ENCODE results near the gene RDH8.

RDH8 gene, protein sequence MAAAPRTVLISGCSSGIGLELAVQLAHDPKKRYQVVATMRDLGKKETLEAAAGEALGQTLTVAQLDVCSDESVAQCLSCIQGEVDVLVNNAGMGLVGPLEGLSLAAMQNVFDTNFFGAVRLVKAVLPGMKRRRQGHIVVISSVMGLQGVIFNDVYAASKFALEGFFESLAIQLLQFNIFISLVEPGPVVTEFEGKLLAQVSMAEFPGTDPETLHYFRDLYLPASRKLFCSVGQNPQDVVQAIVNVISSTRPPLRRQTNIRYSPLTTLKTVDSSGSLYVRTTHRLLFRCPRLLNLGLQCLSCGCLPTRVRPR

DNA sequence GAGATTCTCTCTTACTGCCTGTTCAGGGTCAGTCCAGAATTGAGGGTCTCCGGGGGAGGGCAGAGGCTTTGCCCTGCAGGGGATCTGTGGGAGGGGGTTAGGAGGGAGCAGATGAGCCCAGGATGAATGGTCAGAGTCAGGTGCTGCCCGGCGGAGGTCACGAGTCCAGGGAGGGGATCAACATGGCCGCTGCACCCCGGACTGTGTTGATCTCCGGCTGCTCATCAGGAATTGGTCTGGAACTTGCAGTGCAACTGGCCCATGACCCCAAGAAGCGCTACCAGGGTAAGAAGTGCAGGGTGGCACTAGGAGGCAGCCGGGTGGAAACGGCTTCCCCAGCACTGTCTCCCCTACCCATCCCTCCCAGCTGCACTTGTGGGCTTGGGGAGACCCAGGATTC, at the start of gene RDH8:
Gene RDH8 (plus strand): TSS at position 168 of the 400 bp plus-strand sequence. CDS start 15 bp downstream, at position 183.
- DNase-seq (ENCODE audit: low read depth) = no peak

DNA sequence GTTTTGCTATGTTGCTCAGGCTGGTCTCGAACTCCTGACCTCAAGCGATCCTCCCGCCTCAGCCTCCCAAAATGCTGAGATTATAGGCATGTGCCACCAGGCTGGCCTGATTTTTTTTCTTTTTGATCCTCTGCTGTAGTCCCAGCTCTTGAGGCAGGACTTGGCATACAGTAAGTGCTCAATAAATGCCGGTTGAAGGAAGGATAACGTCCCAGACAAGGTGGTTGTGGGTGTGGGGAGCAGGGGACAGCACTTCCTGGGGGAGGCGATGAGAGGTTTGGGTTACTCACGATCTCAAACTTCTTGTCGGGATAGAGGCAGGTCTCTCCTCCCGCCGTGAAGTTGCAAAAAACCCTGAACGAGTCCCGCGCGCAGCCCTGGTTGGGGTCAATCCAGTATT, 47.3 kb upstream of the RDH8 start:
- DNase-seq (ENCODE audit: low read depth) = no peak

DNA sequence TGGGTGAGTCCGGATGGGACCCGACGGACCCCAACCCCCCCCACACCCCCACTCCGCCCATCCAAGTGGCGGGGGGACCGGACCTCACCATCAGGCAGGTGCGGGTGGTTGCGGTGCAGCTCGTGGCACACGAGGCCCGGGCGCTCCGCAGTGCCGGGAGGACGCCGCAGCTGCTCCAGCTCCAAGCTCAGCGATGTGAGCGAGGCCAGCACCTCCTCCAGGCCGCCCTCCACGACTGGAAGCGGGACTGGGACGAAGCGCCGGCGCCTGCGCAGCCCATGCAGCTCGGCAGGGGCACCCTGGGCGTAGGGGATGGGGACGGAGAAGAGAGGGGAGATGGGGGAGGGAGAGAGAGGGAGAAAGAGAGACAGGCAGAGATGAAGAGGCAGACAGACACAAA, 46.8 kb upstream of the RDH8 start:
- no peak for DNase-seq (ENCODE audit: low read depth)

DNA sequence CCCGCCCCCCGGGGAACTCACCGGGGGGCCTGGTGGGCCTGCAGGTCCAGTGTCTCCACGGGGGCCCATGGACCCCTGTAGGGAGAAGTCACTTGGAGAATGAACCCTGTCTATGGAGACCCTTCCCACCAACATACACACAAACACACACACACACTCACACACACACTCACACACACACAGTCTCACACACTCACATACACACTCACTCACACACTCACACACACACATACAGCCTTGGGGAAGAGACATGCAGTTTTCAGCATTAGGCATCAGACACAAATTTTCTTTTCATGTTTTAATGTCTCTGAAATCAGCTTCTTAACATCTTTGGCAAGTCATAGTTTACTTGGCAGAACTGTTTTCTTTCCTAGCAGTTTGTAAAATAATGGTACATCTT, 46.0 kb upstream of the RDH8 start:
- no peak for DNase-seq (ENCODE audit: low read depth)

DNA sequence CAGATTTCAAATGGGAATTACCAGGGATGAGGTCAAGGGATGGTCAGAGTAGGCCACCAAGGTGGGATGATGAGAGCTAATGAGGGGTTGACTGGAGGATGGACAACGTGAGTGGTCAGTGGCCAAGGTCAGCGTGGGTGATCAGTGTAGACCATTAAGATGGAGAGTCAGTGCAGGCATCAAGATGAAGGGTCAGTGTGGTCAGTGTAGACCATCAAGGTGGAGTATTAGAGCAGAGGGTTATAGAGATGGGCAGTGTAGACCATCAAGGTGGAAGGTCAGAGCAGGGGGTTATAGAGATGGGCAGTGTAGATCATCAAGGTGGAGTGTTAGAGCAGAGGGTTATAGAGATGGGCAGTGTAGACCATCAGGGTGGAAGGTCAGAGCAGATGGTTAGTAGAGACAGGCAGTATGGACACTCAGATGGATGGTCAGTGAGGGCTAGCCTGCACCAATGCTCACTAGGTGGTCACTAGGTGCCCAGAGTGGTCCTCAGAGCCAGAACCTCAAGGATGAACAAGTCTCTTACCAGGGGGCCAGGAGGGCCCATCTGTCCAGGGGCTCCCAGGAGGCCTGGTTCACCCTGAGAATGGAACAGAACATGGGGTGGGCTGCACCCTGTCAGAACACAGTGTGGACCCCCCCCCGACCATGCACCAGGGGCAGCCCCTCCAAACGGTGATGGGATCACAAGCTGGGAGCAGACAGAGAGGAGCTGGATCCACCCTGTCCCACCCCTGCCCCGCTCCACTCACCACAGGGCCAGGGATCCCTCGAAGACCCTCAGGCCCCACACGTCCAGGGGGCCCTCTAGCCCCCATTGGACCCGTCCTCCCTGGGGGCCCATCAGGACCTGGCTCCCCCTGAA, 44.2 kb upstream of the RDH8 start:
- DNase-seq (ENCODE audit: low read depth) = no peak

DNA sequence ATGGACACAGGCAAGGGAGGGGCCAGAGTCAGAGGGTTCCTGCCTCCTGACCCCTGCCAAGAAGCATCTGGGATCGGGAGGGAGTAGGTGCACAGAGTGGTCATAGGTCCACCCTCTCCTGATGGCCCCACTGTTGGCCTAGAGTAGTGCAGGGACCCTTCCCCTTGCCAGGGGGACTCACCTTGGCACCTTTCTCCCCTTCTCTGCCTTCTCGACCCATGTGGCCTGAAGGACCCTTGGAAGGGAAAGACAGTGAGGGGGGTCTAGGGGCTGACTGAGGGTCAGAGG, 43.7 kb upstream of the RDH8 start:
- no peak for DNase-seq (ENCODE audit: low read depth)

DNA sequence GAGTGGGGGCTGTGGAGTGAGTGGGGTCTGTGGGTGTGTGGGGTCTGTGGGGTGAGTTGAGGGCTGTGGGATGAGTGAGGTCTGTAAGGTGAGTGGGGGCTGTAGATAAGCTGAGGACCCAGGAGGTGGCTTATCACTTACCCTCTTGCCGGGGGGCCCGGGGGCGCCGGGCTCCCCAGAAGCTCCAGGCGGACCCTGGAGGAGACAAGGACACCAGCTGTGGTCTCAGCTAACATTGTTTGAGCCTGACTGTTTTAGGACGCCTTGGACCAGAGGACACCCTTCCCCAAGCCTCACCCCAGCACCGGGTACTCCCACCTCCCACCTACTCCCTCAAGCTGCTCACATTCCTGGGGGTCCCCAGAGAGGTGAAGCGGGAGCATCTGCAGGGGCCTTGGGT, 42.8 kb upstream of the RDH8 start:
- DNase-seq (ENCODE audit: low read depth) = no peak

DNA sequence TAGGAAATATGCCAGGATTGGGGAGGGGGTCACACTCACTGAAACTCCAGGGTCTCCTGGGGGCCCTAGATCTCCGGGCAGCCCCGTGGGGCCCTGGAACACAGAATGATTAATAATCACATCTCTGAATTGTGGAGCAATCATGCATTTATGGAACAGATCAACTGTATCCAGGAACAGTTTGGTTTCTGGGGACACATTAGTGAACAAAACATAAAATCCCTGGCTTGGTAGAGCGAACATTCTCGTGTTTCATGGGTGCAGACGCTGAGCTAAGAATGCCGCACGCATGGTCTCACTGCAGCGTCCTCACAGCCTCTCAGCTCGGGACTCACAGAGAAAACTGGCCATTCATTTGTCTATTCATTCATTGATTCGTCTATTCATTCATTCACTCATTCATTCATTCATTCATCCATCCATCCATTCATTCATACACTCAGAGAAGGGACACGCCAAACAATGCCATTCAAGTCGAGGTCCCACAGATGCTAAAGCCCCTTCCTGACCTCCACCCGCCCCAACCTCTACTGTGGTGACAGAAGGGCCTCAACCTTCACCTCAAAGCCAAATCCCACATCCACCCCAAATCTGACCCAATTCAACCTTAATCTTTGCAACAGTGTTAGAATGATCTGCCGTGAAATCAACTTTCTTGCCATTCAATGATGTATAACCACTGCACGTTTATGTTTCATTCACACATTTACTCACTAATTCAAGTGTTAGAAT, 42.0 kb upstream of the RDH8 start:
- no peak for DNase-seq (ENCODE audit: low read depth)

DNA sequence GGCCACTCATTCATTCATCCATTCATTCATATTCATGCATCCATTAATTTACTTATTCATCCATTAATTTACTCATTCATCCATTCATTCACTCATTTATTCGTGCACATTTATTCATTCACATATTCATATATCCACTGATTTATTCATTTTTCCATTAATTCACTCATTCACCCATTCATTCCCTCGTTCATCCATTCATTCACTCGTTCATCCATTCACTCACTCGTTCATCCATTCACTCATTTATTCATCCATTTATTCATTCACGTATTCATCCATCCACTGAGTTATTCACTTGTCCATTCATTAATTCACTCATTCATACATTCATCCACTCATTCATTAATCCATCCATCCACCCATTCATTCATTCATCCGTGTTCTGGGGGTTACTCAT, 41.2 kb upstream of the RDH8 start:
- no peak for DNase-seq (ENCODE audit: low read depth)

DNA sequence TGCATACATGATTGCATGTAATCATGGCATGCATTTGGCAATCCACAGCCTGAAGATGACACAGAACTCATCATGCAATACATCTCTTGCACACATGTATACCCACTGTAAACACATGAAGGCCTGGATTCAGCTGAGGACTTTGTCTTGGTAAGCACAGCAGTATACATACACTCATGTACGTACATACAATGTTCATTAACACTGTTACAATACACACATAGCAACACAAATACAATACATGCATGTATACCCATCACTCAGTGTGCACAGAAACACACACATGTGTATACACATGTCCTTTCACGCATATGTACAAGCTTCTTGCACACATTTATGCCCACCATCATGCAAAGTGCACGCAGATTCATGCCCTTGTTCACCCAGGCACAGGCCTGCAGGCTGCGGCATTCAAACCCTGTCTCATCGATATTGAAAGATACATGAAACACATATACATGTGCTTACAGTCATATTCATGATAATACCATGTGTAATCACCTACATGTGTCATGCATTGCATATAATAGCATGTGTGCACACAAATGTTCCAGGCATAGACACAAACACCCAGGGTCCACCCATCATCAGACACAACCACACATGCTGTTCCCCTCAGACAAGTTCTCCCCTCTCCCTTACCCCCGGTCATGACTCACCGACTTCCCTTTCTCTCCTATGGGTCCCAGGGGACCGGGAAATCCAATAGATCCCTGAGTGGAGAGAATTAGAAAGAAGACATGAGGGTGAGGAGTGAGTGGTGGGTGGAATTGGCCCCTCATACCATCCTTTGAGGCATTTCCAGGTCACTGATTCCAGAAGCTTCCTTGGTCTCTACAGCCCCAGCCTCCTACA, 31.6 kb upstream of the RDH8 start:
- no peak for DNase-seq (ENCODE audit: low read depth)

DNA sequence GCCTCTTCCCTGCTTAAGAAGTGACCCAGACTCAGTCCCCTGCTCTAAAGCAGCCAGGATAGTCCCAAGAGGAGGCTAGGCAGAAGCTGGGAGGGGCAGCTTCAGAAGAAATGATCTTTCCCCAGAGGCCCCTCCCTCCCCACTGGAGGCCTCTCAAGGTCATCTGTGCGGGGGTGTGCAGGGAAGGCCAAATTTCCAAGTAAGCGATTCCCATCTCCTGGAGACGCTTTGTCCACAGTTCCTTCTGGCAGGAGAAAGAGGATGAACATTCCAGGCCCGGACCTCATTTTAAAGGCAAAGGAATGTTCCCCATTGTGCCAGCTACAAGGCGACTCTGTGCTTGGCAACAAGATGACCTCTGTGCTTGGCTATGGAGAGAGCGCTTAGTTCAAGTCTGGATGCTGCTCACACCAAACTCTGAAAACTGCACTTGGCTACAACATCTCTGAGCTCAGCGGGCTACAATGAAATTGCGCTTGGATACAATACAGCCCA, 26.4 kb upstream of the RDH8 start:
- DNase-seq (ENCODE audit: low read depth) = no peak

DNA sequence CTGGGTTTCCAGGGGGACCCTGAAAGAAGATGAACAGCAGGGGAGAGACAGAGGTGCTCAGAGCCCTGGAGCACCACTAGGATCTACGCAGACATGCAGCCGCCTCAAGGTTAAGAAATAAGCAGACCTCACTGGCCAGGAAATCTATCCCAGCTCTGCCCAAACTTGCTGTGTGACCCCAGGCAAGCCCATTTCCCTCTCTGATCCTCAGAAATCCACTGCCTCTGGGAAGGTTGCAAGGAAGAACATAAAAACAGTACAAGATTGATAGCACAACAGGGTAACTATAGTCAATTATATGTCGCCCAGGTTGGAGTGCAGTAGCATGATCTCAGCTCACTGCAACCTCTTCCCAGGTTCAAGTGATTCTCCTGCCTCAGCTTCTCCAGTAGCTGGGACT, 23.8 kb upstream of the RDH8 start:
- no peak for DNase-seq (ENCODE audit: low read depth)

DNA sequence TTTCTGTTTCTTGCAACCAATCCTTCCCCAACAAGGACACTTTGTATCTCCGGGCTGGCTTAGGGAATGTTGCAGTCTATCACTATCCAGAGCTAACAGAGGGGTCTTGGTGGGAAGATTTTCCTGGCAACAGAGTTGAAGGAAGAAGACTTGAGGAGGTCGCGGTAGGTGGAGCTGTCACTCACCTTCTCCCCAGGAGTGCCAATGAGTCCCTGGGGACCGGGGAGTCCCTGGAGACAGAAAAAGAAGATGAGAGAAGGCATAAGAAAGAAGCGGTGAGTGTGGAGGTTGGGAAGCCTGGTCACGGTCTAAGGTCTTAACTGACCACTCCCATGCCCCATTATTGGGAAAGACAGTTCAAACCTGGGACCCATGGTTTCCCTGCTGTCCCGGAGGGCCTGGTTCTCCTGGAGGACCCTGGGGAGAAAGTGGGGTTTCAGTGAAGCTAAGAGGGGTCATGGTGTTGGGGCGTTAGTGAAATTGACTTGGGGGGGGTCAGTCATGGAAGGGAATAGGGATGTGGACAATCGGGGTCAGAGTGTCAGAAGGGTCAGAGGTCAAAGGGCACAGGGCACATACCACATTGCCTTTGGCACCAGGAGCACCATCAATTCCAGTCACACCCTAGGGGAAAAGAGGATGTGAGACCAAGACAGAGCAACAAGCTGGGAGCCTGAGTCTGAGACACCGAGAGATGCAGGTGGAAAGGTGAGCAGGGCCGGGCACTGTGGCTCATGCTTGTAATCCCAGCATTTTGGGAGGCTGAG, 21.7 kb upstream of the RDH8 start:
- DNase-seq (ENCODE audit: low read depth) = no peak

DNA sequence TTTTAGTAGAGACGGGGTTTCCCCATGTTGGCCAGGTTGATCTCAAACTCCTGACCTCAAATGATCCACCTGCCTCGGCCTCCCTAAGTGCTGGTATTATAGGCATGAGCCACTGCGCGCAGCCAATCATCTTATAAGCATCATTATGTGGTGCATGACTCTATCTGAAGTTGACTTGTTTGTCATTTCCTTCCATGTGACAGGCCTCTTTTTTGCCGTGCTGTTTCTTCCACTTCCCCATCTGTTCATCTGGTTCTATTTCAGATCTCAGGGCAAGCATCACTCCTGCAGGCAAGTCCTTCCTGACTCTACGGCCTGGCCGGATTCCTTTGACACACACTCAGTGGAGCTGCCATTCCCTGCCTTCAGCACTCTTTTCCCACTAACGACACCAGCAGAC, 18.2 kb upstream of the RDH8 start:
- no peak for DNase-seq (ENCODE audit: low read depth)

DNA sequence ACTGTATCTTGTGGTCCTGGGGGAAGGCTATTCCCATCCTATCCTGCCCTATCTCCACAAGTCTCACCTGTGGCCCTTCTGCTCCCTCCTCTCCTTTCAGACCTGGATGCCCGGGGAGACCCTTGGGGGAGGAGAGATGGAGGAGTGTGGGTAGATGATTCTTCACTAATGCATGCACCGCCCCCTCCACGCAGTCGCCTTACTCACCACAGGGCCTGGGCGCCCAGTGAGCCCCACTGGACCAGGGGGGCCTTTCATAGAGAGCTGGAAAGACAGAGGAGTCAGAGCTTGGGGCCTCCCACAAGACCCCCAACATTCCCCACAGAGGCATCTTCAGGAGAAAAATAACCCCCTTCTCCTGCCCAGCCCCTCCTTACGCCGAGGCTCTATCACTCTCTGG, 17.3 kb upstream of the RDH8 start:
- no peak for DNase-seq (ENCODE audit: low read depth)

DNA sequence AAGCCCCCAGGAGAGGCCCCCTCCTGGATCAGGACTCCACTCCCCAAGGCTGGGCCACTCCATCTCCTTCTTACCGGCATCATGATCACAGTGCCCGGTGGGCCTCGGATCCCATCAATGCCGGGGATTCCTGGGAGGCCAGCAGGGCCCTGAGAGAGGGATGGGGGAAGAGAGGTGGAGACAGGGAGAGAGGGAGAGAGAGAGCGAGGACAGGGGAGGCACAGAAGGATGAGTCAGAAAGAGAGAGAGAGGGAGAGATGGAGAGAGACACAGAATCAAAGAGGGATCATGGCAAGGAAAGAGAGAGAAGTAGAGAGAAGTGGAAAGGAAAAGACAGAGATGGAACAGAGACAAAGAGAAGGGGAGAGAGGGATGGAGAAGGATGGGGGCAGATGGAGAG, 16.7 kb upstream of the RDH8 start:
- no peak for DNase-seq (ENCODE audit: low read depth)

DNA sequence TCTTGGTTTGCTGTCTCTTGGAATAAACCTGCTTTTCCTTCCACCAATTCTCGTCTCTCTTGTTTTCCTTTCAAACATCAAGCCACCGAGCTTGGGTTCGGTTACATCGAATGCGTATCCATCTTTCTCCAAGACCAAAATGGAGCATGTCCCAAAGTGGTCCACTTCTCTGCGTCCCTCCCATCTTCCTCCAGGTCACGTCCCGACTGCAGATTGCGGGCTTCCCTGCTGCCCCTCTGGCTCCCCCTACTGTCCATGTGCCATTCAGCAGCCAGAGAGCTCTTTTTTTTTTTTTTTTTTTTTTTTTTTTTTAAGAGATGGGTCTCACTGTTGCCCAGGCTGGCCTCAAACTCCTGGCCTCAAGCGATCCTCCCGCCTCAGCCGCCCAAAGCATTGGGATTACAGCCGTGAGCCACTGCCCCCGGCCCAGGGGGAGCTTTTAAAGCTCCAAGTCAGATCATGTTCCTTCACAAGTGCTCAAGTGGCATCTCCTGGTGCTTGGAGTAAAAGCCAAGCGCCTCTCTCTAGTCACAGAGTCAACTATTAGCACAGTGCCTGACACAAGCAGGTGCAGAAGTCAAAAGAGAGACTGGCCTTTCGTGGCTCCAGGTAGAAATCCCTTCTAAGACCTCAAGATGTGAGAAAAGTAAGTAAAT, 13.0 kb upstream of the RDH8 start:
- DNase-seq (ENCODE audit: low read depth) = peak; percentile 39

DNA sequence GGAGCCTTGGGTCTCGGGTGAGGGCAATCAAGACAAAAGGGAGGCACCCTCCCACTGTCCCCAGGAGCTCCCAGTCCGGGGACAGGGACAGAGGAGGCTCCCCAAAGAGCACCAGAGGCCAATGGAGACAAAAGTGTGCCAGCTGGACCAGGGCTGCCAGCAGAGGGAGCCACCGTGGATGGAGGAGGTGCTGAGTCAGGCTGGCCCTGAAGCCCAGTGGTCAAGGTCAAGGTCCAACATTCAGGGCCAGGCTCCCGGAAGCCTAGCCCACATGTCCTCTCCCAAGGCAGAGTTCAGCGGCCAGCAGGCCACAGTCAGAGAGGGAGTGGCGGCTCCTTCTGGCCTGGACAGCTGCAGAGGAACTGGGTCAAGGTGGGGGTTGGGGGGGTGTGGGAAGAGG, 11.4 kb upstream of the RDH8 start:
- DNase-seq (ENCODE audit: low read depth) = no peak

DNA sequence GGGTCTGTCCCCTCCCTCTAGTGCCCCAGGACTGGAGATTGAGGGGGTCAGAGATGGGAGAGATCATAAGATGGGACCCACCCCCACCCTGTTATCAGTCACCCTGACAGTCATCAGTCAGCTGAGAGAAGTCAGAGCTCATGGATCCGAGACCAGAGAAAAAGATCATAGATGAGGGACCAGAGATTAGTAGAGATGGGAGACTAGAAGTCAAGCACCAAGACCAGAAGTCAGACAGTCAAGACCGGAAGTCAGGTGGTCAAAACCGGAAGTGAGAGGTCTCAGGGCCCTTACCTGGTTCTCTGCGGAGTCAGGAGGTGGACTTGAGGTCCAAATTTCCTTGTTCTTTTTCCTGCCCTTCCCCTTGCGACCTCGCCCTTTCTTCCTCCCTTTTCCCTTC, 10.0 kb upstream of the RDH8 start:
- no peak for DNase-seq (ENCODE audit: low read depth)

DNA sequence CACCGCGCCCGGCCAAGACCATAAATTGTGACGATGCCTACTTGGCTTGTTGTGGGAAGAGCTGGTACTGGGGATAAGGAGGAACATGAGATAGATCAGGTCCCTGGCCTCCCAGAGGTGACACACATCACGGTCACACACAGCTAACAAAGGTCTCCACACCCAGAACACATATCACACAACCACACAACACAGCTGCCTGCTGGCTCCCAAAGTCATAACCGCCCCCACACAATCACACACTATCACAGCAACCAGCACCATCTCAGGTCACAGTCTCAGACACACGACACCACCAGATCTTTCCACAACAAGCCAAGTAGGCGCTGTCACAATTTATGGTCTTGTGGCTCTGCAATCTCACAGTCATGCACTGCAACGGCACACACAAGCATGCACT, 8.7 kb upstream of the RDH8 start:
- no peak for DNase-seq (ENCODE audit: low read depth)
